GM19452 (cell line): ENCODE measurements around the gene SLCO2A1.

Experiments used
- ATAC-seq: cut with Tn5 transposase; IDR thresholded peaks from one replicate; pipeline ENCODE4 v1.9.1; 2021; ENCODE audit not compliant: unreplicated experiment

The SLCO2A1 gene

GRCh38 chr3:133887803-133888703, 141.7 kb downstream of the SLCO2A1 start:
- no peak for ATAC-seq

- no peak for ATAC-seq
Measured at GRCh38 chr3:133887074-133887802, 142.5 kb downstream of the SLCO2A1 start.

DNA sequence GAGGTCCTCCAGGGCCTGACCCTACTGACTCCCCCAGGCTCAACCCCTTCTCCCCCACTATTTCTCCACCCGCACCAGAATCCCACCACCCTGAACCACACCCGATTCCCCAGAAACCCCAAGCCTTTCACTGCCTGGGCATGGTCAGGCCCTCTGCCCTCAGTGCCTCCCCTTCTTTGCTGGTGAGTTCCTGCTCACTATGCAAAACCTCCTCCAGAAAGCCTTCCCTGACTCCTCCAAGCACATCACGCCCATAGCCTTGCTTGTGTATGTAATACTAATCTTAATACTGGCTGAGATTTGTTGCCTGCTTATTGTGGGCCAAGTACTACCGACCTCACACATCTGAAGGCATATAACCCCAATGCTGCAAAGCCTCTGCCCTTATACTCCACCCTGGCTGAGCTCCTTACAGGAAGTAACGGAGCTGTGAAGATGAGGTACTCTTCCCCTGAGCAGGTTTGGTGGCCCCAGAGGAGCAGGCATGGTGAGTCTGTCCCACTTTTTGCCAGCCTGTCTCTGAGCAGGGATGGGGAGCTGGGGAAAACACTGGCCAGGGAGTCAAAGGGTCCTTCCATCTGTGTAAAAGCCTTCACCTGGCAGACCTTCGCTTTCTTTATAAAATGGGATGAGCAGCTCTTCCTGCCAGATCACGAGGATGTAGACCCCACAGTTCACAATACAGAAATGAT, 143.5 kb downstream of the SLCO2A1 start:
- no peak for ATAC-seq

GRCh38 chr3:133884887-133885711, 144.6 kb downstream of the SLCO2A1 start:
- ATAC-seq: no peak

DNA sequence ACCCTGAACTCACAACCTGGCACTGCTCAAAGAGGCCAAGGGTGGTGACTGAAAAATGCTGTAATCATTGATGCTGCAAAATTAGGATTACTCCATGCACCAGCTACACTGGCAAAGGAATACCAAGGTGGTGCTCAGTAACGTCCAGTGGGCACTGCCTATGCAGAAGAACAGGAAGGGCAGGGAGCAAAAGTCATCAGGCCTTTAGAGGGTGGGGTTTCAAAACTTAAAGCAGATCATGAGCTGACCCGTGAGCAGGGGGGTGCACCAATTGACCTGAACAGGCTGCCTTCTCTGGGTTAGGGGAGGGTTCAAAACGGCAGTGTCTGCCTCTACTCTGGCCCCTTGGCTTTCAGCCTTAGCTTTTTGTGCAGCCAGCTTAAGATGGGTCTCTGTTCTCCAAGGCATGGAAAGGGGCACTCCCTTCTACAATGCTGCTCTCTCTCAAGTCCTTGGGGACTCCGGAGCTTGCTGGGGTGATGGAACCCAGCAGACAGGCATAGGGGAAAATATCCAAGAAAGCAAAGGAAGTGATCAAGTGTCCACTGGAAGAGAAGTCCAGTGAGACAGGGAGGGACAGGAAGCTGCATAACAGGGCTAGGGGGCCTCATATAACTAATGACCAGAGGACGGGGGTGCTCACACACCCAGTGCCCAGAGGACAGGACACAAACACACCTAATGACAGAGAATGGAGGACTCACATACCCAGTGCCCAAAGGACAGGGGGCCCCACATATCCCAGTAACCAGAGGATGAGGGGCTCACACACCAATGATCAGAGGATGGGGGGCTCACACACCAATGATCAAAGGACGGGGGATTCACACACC, 145.5 kb downstream of the SLCO2A1 start:
- no peak for ATAC-seq

DNA sequence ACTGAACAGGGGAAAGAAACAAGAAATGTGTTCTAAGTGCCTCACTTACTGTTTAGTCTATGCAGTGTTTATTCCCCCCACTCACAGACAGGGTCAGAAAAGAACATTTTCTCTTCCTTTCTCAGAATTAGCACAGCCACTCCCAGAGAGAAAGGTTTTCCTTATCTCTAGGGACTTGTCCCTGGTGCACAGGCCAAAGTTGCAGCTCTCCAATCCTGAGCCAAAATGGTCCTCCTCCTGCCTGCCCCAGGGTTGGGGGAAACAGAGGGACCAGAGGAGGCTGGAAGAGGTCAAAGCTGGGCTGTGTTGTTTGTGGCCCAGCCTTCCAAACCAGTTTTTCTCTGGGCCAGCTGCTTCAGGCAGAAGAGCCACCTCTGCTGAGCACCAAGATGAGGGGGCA, 146.1 kb downstream of the SLCO2A1 start:
- ATAC-seq: no peak

- no peak for ATAC-seq
Measured at GRCh38 chr3:133882986-133883586, 146.6 kb downstream of the SLCO2A1 start.

GRCh38 chr3:133881939-133882825, 147.5 kb downstream of the SLCO2A1 start:
- no peak for ATAC-seq

DNA sequence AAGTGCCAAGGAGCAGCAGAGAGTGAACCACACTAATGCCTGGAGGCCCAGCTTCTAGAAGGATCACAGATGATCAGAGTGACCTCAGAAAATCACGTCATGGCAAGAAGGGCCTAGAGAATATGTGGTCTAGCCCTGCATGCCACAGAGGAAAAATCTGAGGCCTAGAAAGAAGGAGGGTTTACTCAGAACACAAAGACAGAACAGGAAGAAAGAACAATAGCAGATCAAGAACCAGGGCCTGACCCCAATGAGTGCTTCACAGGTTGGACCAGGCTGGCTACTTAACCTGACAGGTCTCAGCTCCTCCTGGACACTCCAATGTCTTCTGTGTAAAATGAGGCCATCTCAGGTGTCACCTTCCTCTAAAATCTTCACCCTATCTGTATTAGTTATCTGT, 148.2 kb downstream of the SLCO2A1 start:
- ATAC-seq: no peak

DNA sequence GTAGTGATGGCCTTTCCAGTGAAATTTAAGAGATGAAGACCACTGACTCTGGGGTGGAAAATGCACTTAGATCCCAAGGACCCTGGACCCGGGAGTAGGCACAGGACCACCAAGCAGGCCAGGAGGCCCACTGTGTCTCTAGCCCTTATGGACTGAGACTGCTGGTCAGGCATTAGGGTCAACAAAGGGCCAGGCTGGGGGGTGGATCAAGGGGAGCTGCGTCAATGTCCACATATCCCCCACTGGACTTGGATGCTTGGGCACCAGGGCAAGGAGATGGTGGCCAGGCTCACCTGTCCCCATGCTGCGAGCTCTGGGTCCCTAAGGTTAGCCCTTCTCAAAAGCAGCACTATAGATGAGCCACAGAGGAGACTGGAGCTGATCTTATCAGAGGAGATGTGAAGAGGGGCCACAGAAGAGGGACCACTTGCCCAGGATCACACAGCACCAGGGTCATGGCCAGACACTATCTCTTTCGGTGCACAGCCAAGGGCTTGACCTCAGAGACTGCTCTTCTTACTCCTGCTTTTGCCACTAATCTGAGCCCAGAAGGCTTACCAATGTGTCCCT, 148.8 kb downstream of the SLCO2A1 start:
- ATAC-seq: no peak

GRCh38 chr3:133880287-133880686, 149.4 kb downstream of the SLCO2A1 start:
- ATAC-seq: no peak

GRCh38 chr3:133878518-133878917, 151.2 kb downstream of the SLCO2A1 start:
- ATAC-seq: no peak
